Karpas-422 (cell line): Measurements from ENCODE around the gene ELMOD1. TPM values are rescaled to one million over a fixed set of nuclear protein-coding genes. Genes with fewer than 3 reads are reported as not detected.

Experiments used
- DNase-seq: peaks from one replicate; pipeline ENCODE4 v3.0.0-alpha.2; 2015
- H2AFZ ChIP-seq: fragments of 200-600 bp; sonication (generic); 2 replicates; pipeline ENCODE4 v1.6.1; 2014; ENCODE audit warnings: antibody characterized with exemption, low read length, mixed read lengths
- H3K27ac ChIP-seq: fragments of 200-600 bp; sonication (generic); 2 replicates; pipeline ENCODE4 v1.5.1; 2014; ENCODE audit warnings: mild to moderate bottlenecking, low read length, moderate library complexity
- H3K27me3 ChIP-seq: fragments of 200-600 bp; sonication (generic); 2 replicates; pipeline ENCODE4 v1.6.1; 2014; ENCODE audit warnings: low read length, mixed read lengths
- H3K36me3 ChIP-seq: fragments of 200-600 bp; sonication (generic); 2 replicates; pipeline ENCODE4 v1.6.1; 2014; ENCODE audit warnings: low read length, mixed read lengths; ENCODE audit not compliant: insufficient read depth
- H3K4me1 ChIP-seq: fragments of 200-600 bp; sonication (generic); 2 replicates; pipeline ENCODE4 v1.6.1; 2014; ENCODE audit warnings: mild to moderate bottlenecking, low read length, mixed read lengths
- H3K4me2 ChIP-seq: fragments of 200-600 bp; sonication (generic); 2 replicates; pipeline ENCODE4 v1.6.1; 2014; ENCODE audit warnings: low read length, low read depth, mild to moderate bottlenecking; ENCODE audit not compliant: poor library complexity, severe bottlenecking
- H3K4me3 ChIP-seq: fragments of 200-600 bp; sonication (generic); 2 replicates; pipeline ENCODE4 v1.5.1; 2014; ENCODE audit warnings: mild to moderate bottlenecking, antibody characterized with exemption, low read length, mixed read lengths
- H3K79me2 ChIP-seq: fragments of 200-600 bp; sonication (generic); 2 replicates; pipeline ENCODE4 v1.6.1; 2014; ENCODE audit warnings: mild to moderate bottlenecking, low read length, mixed read lengths
- H3K9ac ChIP-seq: fragments of 200-600 bp; sonication (generic); 2 replicates; pipeline ENCODE4 v1.6.0; 2014; ENCODE audit warnings: low read length
- H3K9me2 ChIP-seq: fragments of 200-600 bp; sonication (generic), shearing (Covaris generic); replicated peaks from 2 replicates; pipeline ENCODE4 v1.6.0; 2014; ENCODE audit warnings: mild to moderate bottlenecking, low read length, moderate library complexity; ENCODE audit not compliant: insufficient read depth
- H3K9me3 ChIP-seq: fragments of 300-700, 200-600 bp; sonication (generic); 2 replicates; pipeline ENCODE4 v1.6.1; 2014; ENCODE audit warnings: low read length, mixed read lengths
- H4K20me1 ChIP-seq: fragments of 200-600 bp; sonication (generic); 2 replicates; pipeline ENCODE4 v1.6.1; 2014; ENCODE audit warnings: mild to moderate bottlenecking, antibody characterized with exemption, low read length, low read depth; ENCODE audit not compliant: insufficient read depth
- total RNA-seq: library from RNA; depleted of rRNA; stranded (reverse); fragments of >200 nt; shearing (Covaris generic); gene quantifications from 2 replicates; pipeline ENCODE4 v1.2.3, GENCODE V29; 2014; ENCODE audit warnings: low replicate concordance

Gene ELMOD1
- total RNA-seq, 1 experiment from 2014 or later = 2.0 TPM

- no peak overlapping the region for H3K4me2 ChIP-seq
- no peaks in the 10 kb centered on the region for H3K9me2 ChIP-seq
- no peak overlapping the region for H3K27ac ChIP-seq
- DNase-seq = no peak
- no peak overlapping the region for H2AFZ ChIP-seq
- no peaks in the 10 kb centered on the region for H3K27me3 ChIP-seq
- no peaks in the 10 kb centered on the region for H3K4me1 ChIP-seq
- no peaks in the 10 kb centered on the region for H4K20me1 ChIP-seq
- no peak overlapping the region for H3K9ac ChIP-seq
- no peaks in the 10 kb centered on the region for H3K79me2 ChIP-seq
- no peaks in the 10 kb centered on the region for H3K36me3 ChIP-seq
- no peaks in the 10 kb centered on the region for H3K9me3 ChIP-seq
- no peak overlapping the region for H3K4me3 ChIP-seq
Measured at GRCh38 chr11:107609400-107610218, 18.7 kb downstream of the ELMOD1 start.

- Histone ChIP-seq H3K27ac (no peak overlapping the region), H3K9me2 (no peaks in the 10 kb centered on the region), H3K4me1 (no peaks in the 10 kb centered on the region), H3K36me3 (no peaks in the 10 kb centered on the region), H4K20me1 (no peaks in the 10 kb centered on the region), H3K4me2 (no peak overlapping the region), H2AFZ (no peak overlapping the region), H3K4me3 (no peak overlapping the region), H3K9me3 (no peaks in the 10 kb centered on the region), H3K27me3 (no peaks in the 10 kb centered on the region), H3K79me2 (no peaks in the 10 kb centered on the region), H3K9ac (no peak overlapping the region)
- no peak for DNase-seq
Measured at GRCh38 chr11:107612445-107612844, 21.5 kb downstream of the ELMOD1 start.

- Histone ChIP-seq H3K36me3 (no peaks in the 10 kb centered on the region), H3K79me2 (no peaks in the 10 kb centered on the region), H3K4me1 (no peaks in the 10 kb centered on the region), H3K27ac (no peak overlapping the region), H3K9me2 (no peaks in the 10 kb centered on the region), H3K4me3 (no peak overlapping the region), H3K27me3 (peaks cover 5% of the 10 kb centered on the region; the same call in 1 of the 2 replicates), H3K4me2 (no peak overlapping the region), H3K9me3 (no peaks in the 10 kb centered on the region), H2AFZ (no peak overlapping the region), H3K9ac (no peak overlapping the region), H4K20me1 (no peaks in the 10 kb centered on the region)
- DNase-seq = no peak
Measured at GRCh38 chr11:107619926-107620325, 29.0 kb downstream of the ELMOD1 start.

- no peak for DNase-seq
- Histone ChIP-seq H2AFZ (no peak overlapping the region), H3K4me3 (no peak overlapping the region), H3K27me3 (peaks cover 5% of the 10 kb centered on the region; the same call in 1 of the 2 replicates), H3K27ac (no peak overlapping the region), H3K4me1 (no peaks in the 10 kb centered on the region), H4K20me1 (no peaks in the 10 kb centered on the region), H3K9me2 (no peaks in the 10 kb centered on the region), H3K4me2 (no peak overlapping the region), H3K36me3 (no peaks in the 10 kb centered on the region), H3K9me3 (no peaks in the 10 kb centered on the region), H3K79me2 (no peaks in the 10 kb centered on the region), H3K9ac (no peak overlapping the region)
Measured at GRCh38 chr11:107621081-107621480, 30.1 kb downstream of the ELMOD1 start.

- Histone ChIP-seq H3K4me2 (no peak overlapping the region), H3K9me2 (no peaks in the 10 kb centered on the region), H3K4me1 (no peaks in the 10 kb centered on the region), H3K9me3 (no peaks in the 10 kb centered on the region), H3K79me2 (no peaks in the 10 kb centered on the region), H3K9ac (no peak overlapping the region), H3K36me3 (no peaks in the 10 kb centered on the region), H2AFZ (no peak overlapping the region), H4K20me1 (no peaks in the 10 kb centered on the region), H3K4me3 (no peak overlapping the region), H3K27ac (no peak overlapping the region), H3K27me3 (peaks cover 5% of the 10 kb centered on the region; the same call in 1 of the 2 replicates)
- no peak for DNase-seq
Measured at GRCh38 chr11:107623183-107623582, 32.2 kb downstream of the ELMOD1 start.

- no peaks in the 10 kb centered on the region for H3K36me3 ChIP-seq
- no peak overlapping the region for H3K4me2 ChIP-seq
- H4K20me1 ChIP-seq = no peaks in the 10 kb centered on the region
- no peaks in the 10 kb centered on the region for H3K9me2 ChIP-seq
- no peak for DNase-seq
- no peak overlapping the region for H2AFZ ChIP-seq
- H3K4me3 ChIP-seq = no peak overlapping the region
- no peaks in the 10 kb centered on the region for H3K27me3 ChIP-seq
- no peaks in the 10 kb centered on the region for H3K4me1 ChIP-seq
- H3K27ac ChIP-seq = no peak overlapping the region
- H3K9ac ChIP-seq = no peak overlapping the region
- H3K79me2 ChIP-seq = no peaks in the 10 kb centered on the region
- H3K9me3 ChIP-seq = no peaks in the 10 kb centered on the region
Measured at GRCh38 chr11:107624983-107625684, 34.2 kb downstream of the ELMOD1 start.

GRCh38 chr11:107625685-107625989 is 34.7 kb downstream of the ELMOD1 start:
- no peak for DNase-seq
- H3K9ac ChIP-seq = no peak overlapping the region
- no peaks in the 10 kb centered on the region for H3K36me3 ChIP-seq
- H3K4me3 ChIP-seq = no peak overlapping the region
- no peaks in the 10 kb centered on the region for H3K9me3 ChIP-seq
- H3K27me3 ChIP-seq = no peaks in the 10 kb centered on the region
- H3K4me2 ChIP-seq = no peak overlapping the region
- H2AFZ ChIP-seq = no peak overlapping the region
- no peaks in the 10 kb centered on the region for H3K79me2 ChIP-seq
- no peaks in the 10 kb centered on the region for H4K20me1 ChIP-seq
- no peaks in the 10 kb centered on the region for H3K9me2 ChIP-seq
- H3K27ac ChIP-seq = no peak overlapping the region
- no peaks in the 10 kb centered on the region for H3K4me1 ChIP-seq

GRCh38 chr11:107631043-107631442 is 40.1 kb downstream of the ELMOD1 start:
- H2AFZ ChIP-seq = no peak overlapping the region
- H3K4me2 ChIP-seq = no peak overlapping the region
- H3K27ac ChIP-seq = no peak overlapping the region
- H3K9me2 ChIP-seq = no peaks in the 10 kb centered on the region
- no peaks in the 10 kb centered on the region for H3K79me2 ChIP-seq
- no peaks in the 10 kb centered on the region for H4K20me1 ChIP-seq
- H3K4me3 ChIP-seq = no peak overlapping the region
- H3K36me3 ChIP-seq = no peaks in the 10 kb centered on the region
- no peaks in the 10 kb centered on the region for H3K27me3 ChIP-seq
- no peaks in the 10 kb centered on the region for H3K9me3 ChIP-seq
- no peaks in the 10 kb centered on the region for H3K4me1 ChIP-seq
- no peak overlapping the region for H3K9ac ChIP-seq
- DNase-seq = no peak
